ENCODE data around the gene FHIT. TPM values are rescaled to one million over a fixed set of nuclear protein-coding genes. Genes with fewer than 3 reads are reported as not detected.

The FHIT gene
- total and polyA plus RNA-seq, 2 experiments from 2014 or later = 0.22 to 0.90 TPM

DNA sequence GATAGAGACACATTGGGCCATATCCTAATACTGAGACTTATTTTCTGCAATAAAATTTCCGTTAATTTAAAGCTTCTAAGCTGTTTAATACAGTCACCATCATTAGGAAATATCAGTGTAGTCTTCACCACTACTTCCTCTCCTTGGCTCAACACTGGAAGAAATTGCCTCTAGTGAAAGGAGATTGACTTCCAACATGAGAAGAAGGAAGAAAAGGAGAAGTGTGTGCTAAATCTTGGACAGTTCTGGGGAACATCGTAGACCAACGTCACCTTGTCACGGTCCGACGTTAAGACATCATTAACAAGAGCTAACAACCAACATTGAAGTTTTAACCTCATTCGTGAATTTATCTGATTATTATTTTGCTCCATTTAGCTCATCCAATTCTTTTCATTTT is 1214.4 kb downstream of the FHIT start:
- no peaks in the 10 kb centered on the region for H3K36me3 ChIP-seq (ENCODE audit: low read depth)
- H2AFZ ChIP-seq = no peak overlapping the region
- H3K9me3 ChIP-seq (ENCODE audit: low read depth) = no peaks in the 10 kb centered on the region
- no peaks in the 10 kb centered on the region for H3K9me2 ChIP-seq (ENCODE audit: insufficient read depth)
- no peaks in the 10 kb centered on the region for H4K20me1 ChIP-seq (ENCODE audit: insufficient read depth)
- no peaks in the 10 kb centered on the region for H3K27me3 ChIP-seq (replicated peaks; ENCODE audit: insufficient read depth)
- H3F3A ChIP-seq (ENCODE audit: insufficient read depth) = no peaks in the 10 kb centered on the region
- DNase-seq = no peak
- TF ChIP-seq EZH2phosphoT487 (IDR thresholded peaks at IDR 0.05; ENCODE audit: insufficient read depth, low read depth) (no peak), EZH2 (IDR thresholded peaks at IDR 0.05; ENCODE audit: insufficient read depth, poor library complexity, severe bottlenecking) (no peak)
- in situ Hi-C loops (cut with MboI) = no loop called here
- WGBS, 2 experiments (ENCODE audit: low coverage in 1 of 2, low lambda C conversion rate in 2 of 2, missing lambda C conversion rate in 2 of 2) = 68 to 71% methylated on average over 7 of the region's 7 CpGs
- no peak overlapping the region for H3K27ac ChIP-seq
- no peaks in the 10 kb centered on the region for H3K4me1 ChIP-seq (ENCODE audit: insufficient read depth)
- no peaks in the 10 kb centered on the region for H3K79me2 ChIP-seq (ENCODE audit: insufficient read depth)
- no peak overlapping the region for H3K4me2 ChIP-seq (ENCODE audit: unreplicated experiment)
- H3K4me3 ChIP-seq = no peak overlapping the region
- H3K9ac ChIP-seq = no peak overlapping the region

- Histone ChIP-seq H3K9ac (no peak overlapping the region), H3K9me2 (ENCODE audit: insufficient read depth) (no peaks in the 10 kb centered on the region), H3K4me1 (ENCODE audit: insufficient read depth) (no peaks in the 10 kb centered on the region), H3F3A (ENCODE audit: insufficient read depth) (no peaks in the 10 kb centered on the region), H2AFZ (no peak overlapping the region), H3K36me3 (ENCODE audit: low read depth) (no peaks in the 10 kb centered on the region), H3K27me3 (replicated peaks; ENCODE audit: insufficient read depth) (no peaks in the 10 kb centered on the region), H3K9me3 (ENCODE audit: low read depth) (no peaks in the 10 kb centered on the region), H3K79me2 (ENCODE audit: insufficient read depth) (no peaks in the 10 kb centered on the region), H3K4me2 (ENCODE audit: unreplicated experiment) (no peak overlapping the region), H4K20me1 (ENCODE audit: insufficient read depth) (no peaks in the 10 kb centered on the region), H3K27ac (no peak overlapping the region), H3K4me3 (no peak overlapping the region)
- TF ChIP-seq EZH2 (IDR thresholded peaks at IDR 0.05; ENCODE audit: insufficient read depth, poor library complexity, severe bottlenecking) (no peak), EZH2phosphoT487 (IDR thresholded peaks at IDR 0.05; ENCODE audit: insufficient read depth, low read depth) (no peak)
- WGBS, 2 experiments (ENCODE audit: low coverage in 1 of 2, low lambda C conversion rate in 2 of 2, missing lambda C conversion rate in 2 of 2) = 37 to 50% methylated on average over 3 of the region's 3 CpGs
- DNase-seq = no peak
- in situ Hi-C loops (cut with MboI) = no loop called here
These were observed 1217.3 kb downstream of the FHIT start for GRCh38 chr3:60033901-60034453.

DNA sequence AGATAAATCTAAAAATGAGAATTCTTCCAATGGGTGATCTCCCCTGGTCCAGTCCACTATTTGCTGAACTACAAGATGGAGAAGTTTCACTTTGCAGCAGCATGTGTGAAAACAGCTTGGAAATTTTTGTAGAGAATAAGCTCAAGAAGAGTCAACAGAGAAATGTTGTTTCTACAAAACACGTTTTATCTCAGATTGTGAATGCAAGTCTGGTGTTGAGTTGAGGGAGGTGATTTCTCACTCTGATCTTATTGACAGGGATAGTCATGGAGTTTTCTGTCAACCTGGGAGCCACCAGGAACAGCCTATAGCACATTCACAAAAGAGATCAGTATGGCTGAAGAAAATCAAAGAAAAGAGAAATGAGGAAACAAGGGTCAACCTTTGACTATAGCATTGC is 1220.3 kb downstream of the FHIT start:
- in situ Hi-C loops (cut with MboI) = no loop called here
- no peak for DNase-seq
- no peaks in the 10 kb centered on the region for H3K27me3 ChIP-seq (replicated peaks; ENCODE audit: insufficient read depth)
- no peaks in the 10 kb centered on the region for H3K9me2 ChIP-seq (ENCODE audit: insufficient read depth)
- no peaks in the 10 kb centered on the region for H4K20me1 ChIP-seq (ENCODE audit: insufficient read depth)
- no peak overlapping the region for H3K4me2 ChIP-seq (ENCODE audit: unreplicated experiment)
- no peak overlapping the region for H2AFZ ChIP-seq
- 0 out of 2 replicates have a peak, but pooled peaks cover 4% of the 10 kb centered on the region for H3K4me1 ChIP-seq (ENCODE audit: insufficient read depth)
- H3K79me2 ChIP-seq (ENCODE audit: insufficient read depth) = no peaks in the 10 kb centered on the region
- no peaks in the 10 kb centered on the region for H3K36me3 ChIP-seq (ENCODE audit: low read depth)
- 58 to 68% methylated on average over 1 of the region's 1 CpG for WGBS, 2 experiments (ENCODE audit: low coverage in 1 of 2, low lambda C conversion rate in 2 of 2, missing lambda C conversion rate in 2 of 2)
- H3K4me3 ChIP-seq = no peak overlapping the region
- TF ChIP-seq EZH2phosphoT487 (IDR thresholded peaks at IDR 0.05; ENCODE audit: insufficient read depth, low read depth) = no peak
- TF ChIP-seq EZH2 (IDR thresholded peaks at IDR 0.05; ENCODE audit: insufficient read depth, poor library complexity, severe bottlenecking) = no peak
- no peak overlapping the region for H3K9ac ChIP-seq
- H3F3A ChIP-seq (ENCODE audit: insufficient read depth) = peaks cover 4% of the 10 kb centered on the region; the same call in 1 of the 2 replicates
- no peaks in the 10 kb centered on the region for H3K9me3 ChIP-seq (ENCODE audit: low read depth)
- no peak overlapping the region for H3K27ac ChIP-seq

GRCh38 chr3:60028233-60028632 is 1223.0 kb downstream of the FHIT start:
- Histone ChIP-seq H3K27me3 (replicated peaks; ENCODE audit: insufficient read depth) (no peaks in the 10 kb centered on the region), H3K4me2 (ENCODE audit: unreplicated experiment) (no peak overlapping the region), H4K20me1 (ENCODE audit: insufficient read depth) (no peaks in the 10 kb centered on the region), H3K4me3 (no peak overlapping the region), H3K79me2 (ENCODE audit: insufficient read depth) (no peaks in the 10 kb centered on the region), H3K9ac (no peak overlapping the region), H3K9me3 (ENCODE audit: low read depth) (no peaks in the 10 kb centered on the region), H3K36me3 (ENCODE audit: low read depth) (no peaks in the 10 kb centered on the region), H3K4me1 (ENCODE audit: insufficient read depth) (peaks cover 14% of the 10 kb centered on the region; the same call in 1 of the 2 replicates), H3F3A (ENCODE audit: insufficient read depth) (peaks cover 10% of the 10 kb centered on the region; the same call in 1 of the 2 replicates), H3K27ac (no peak overlapping the region), H2AFZ (no peak overlapping the region), H3K9me2 (ENCODE audit: insufficient read depth) (no peaks in the 10 kb centered on the region)
- in situ Hi-C loops (cut with MboI) = no loop called here
- WGBS, 2 experiments (ENCODE audit: low coverage in 1 of 2, low lambda C conversion rate in 2 of 2, missing lambda C conversion rate in 2 of 2) = 55 to 63% methylated on average over 2 of the region's 2 CpGs
- DNase-seq = no peak
- no peak for TF ChIP-seq EZH2 (IDR thresholded peaks at IDR 0.05; ENCODE audit: insufficient read depth, poor library complexity, severe bottlenecking)
- no peak for TF ChIP-seq EZH2phosphoT487 (IDR thresholded peaks at IDR 0.05; ENCODE audit: insufficient read depth, low read depth)

All from GM23248 (cell line).